Dermis blood vessel endothelial cell (primary cell): ENCODE measurements around the gene MGAT5B. TPM values are rescaled to one million over a fixed set of nuclear protein-coding genes. Genes with fewer than 3 reads are reported as not detected.

Experiments used
- DNase-seq: peaks from one replicate; pipeline ENCODE4 v3.0.0; 2010
- total RNA-seq: library from RNA; depleted of rRNA; stranded (reverse); fragments of >200 nt; gene quantifications from 2 replicates; pipeline ENCODE4 v1.2.3, GENCODE V29; 2014

Gene MGAT5B
- total RNA-seq, 1 donor from 2014 or later: 0.34 TPM

DNA sequence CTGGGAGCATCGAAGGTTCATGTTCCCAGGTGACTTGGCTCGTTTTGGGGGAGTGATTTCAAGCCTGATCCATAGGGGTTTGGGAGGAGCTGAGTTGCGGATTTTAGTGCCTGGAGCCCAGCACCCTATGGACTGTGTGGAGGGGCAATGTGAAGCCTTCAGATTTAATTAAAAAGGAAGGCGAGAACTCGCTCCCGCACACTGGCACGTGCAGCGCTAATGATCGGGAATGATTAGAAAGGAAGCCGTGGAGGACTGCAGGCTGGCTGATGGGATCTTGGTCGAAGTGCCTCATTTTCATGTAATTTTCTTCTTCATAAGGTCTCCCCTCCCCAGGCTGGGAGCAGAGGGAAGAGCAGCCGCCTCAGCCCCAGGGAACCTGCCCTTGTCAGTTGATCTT, 12.8 kb downstream of the MGAT5B start:
- no peak for DNase-seq

DNA sequence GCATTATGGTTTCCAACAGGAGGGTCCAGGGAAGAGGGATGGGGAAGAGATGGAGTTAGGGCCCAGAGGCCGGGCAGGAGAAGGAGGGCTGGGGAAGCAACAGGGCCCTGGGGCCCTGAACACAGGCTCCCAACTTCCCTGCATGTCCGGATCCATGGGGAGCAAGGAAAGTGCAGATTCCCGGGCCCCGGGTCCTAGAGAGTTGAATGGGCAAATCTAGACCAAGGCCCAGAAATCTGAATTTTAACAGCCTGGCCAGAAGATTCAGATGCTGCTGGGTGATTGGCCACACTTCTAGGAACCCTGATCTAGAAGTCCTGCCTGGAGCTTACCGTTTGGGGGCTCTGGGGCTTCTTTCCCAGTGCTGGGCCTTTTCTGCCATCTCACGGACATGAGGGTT, 13.2 kb downstream of the MGAT5B start:
- DNase-seq: no peak

DNA sequence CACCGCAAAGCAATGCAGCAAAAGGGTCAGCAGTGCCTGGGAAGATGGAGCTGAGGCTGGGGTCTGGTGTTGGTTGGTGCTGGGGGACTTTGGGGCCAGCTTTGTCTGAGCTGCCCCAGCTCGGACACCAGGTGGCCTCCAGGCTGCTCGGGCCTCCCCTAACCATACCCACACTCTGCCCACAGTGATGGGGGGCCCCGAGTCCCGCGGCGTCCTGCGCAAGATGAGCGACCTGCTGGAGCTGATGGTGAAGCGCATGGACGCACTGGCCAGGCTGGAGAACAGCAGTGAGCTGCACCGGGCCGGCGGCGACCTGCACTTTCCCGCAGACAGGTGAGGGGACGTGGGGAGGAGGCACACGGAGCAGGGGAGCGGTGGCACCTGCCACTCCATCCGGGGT, 13.8 kb downstream of the MGAT5B start:
- DNase-seq: no peak

DNA sequence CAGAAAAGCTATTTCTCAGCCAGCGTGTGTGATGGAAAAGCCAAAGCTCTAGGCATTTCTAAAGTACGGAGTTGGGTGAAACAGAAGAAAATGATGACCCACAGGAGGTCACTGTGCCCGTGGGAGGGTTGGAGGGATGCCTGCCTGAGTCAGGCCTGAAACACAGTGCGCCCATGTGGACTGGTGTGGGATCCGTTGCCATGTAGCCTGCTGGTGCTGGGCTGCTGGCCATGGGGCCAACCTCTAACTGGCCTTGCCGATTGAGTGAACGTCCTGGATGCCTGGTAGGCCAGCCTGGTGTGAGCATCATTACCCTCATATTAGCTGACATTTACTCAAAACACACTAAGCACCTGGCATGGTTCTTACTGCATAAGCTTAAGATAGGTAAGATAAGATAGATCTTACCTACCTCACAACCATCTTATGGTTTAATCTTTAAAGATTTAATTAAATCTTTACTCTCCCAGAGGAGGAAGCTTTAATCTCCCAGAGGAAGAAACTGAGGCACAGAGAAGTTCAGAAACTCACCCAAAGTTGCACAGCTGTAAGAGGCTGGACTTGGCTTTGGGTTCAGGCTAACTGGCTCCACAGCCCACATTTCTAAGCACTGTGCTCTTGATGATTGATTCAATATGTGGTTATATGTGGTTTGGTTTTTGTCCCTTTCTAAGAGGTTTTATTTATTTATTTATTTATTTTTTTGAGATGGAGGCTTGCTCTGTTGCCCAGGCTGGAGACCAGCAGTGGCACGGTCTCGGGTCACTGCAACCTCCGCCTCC, 15.7 kb downstream of the MGAT5B start:
- DNase-seq: no peak

DNA sequence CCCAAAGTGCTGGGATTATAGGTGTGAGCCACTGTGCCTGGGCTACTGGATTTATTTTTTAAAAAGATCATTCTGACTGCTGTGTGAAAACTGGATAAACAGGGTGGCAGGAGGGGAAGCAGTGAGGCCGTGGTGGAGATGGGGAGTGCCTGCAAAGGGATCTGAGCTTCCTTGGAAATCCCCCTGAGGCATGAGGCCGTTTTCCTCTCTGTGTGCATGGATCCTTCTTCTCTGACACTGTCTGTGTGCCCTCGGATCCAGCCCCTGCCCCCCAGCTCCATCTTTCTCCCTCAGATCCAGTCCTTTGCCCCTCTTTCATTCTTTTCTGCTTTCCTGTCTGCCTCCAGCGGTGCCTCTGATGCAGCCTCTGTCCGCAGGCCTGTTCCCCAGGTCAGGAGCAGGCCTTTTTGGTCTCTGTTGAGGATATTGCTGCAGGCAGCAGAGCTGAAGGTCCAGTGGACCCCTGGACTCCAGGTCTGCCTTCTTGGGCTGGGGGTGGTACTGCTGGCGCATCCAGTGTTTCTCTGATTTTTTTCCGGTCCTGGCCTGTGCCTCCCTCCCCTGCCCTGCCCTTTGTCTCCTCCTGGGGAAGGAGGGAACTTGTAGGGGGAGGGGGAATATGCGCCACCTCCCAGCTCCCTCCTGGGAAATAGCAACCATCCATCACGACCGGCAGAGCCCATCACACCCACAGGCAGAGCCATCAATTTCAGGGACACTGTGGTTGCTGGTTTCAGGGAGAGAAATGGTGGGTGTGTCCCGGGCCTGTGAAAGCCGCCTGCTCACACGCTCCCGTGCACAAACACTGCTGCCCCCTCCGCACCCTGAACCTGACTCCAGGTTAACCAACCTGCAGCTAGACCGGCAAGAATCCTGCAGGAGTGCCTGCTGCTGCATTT, 17.0 kb downstream of the MGAT5B start:
- DNase-seq: no peak

DNA sequence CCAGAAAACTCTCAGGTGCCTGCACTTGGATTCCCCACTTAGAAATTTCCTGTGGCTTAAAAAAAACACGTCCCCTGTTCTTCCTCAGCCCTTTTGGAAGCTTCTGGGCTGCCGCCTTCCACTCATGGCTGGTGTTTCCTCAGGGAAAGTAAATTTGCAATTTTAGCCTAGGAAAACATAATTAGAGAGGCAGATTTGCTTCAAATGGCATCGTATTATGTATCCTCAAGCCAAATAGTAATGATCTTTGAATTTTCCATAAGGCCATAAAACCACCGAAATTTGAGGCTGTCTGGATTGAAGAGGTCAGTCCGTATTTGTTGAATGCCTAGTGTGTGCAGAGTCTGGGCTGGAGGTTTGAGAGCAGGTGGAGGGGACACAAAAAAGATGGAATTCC, 17.7 kb downstream of the MGAT5B start:
- DNase-seq: no peak

DNA sequence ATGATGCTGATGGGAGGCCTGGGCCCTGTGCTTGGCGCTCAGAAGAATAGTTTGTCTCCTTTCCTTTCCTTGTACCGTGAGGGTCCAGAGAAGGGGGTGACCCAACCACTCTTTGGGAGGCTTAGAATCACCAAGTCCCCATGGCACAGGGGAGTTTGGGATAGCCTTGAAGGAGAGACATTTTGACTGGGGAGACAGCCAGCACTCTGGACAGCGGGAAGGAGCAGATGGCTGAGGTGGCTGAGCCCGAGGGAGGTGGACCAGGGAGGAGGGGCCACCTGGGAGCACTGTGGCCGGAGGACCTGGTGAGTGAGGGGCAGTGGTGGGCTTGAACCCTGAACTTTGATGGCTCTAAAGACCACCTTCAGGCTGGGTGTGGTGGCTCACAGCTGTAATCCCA, 18.2 kb downstream of the MGAT5B start:
- no peak for DNase-seq

DNA sequence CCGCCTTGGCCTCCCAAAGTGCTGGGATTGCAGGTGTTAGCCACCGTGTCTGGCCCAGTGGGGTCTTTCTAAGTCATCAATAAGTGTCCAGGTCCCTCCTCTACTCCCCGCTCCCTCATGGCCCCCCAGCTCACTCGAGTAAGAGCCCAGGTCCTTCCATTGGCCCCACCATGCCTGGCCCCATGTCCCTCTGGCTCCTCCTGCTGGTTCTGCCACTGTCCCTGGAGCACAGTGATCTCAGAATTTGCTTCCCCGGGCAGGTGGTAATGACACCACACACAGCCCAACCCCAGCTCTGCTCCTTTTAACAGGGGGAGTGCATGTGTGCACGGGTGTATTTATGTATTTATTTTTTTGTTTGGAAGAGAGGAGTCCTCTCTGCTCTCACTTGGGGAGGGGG, 19.6 kb downstream of the MGAT5B start:
- DNase-seq: no peak

DNA sequence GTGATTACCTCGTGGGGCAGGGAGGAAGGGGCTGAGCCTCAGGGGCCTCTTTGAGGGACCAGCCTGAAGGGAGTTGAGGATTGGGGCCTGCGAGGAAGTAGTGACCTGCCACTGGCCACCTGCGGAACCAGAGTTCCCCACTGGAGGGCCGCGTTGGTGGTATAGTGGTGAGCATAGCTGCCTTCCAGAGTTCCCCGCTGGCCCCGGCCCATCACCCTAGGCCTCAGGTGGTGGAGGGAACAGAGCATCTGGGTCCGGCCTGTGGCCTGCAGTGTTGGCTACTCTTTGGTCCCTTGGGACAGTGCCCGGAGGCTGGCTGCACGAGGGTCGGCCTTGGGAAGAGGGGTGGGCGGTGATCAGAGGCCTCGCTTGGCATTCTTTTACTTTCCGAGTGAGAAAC, 20.5 kb downstream of the MGAT5B start:
- DNase-seq: no peak

DNA sequence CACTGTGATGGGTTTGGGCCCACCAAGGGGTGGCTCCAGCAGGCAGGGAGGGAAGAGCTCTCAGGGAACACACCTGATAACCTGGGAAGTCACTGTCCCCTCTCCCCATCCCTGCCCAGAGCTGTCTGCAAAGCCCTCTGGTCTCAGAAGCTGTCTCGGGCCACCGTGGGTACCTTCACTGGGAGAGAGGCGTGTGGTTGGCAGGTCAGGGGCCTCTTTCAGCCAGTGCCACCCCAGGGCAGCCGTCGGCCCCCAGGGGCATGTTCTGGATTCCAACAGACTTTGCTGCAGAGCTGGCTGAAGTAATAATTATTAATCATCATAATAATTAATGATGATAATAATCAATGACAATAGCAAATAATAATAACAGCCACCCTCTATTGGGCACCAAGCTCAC, 21.1 kb downstream of the MGAT5B start:
- no peak for DNase-seq

DNA sequence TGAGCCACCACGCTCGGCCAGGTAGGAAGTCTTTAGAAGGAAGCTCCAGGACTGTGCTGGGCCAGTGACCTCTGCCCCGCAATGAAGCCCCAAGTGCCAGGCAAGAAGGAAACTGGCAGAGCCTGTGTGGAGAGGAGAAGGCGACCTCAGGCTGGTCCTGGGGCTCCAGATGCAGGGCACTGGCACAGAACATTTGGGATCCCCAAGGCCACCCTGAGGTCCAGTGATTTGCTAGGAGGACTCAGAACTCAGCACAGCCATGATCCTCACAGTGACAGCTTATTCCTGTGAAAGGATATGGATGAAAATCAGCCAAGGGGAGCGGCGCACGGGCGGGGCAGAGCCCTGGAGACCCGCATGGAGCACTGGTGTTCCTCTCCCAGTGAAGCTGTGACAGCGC, 24.1 kb downstream of the MGAT5B start:
- no peak for DNase-seq

DNA sequence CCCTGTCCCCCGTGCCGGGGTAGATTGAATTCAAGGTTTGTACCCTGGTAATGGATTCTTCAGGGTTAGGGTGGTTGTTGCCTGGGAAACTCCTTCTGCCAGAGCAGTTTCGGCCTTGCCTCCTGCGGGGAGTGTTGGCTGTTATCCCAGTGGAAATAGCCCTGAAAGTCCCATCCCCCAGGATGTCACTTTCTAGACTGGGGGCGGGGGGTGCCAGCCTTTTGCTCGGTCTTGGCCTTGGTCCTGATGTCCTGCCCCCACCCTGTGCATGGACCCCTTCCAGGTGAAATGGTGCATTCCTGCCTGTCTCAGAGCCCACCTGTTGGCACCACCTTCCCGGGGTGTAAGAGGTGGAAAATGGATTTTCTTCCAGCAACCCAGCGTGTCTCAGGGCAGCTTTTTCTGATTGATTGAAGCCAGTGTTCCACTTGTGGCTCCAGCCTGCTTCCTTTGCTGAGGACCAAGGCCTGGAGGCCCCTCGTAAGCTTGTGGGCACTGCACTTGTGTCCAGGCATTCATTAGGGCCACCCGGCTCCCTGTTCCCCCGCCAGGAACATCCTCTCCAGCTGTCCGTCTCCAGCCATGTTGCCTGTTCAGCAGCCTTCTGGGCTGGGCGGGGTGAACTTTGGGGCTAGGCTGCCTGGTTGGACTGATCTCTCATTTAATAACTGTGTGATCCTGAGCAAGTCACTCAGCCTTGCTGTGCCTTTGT, 25.6 kb downstream of the MGAT5B start:
- DNase-seq: no peak

DNA sequence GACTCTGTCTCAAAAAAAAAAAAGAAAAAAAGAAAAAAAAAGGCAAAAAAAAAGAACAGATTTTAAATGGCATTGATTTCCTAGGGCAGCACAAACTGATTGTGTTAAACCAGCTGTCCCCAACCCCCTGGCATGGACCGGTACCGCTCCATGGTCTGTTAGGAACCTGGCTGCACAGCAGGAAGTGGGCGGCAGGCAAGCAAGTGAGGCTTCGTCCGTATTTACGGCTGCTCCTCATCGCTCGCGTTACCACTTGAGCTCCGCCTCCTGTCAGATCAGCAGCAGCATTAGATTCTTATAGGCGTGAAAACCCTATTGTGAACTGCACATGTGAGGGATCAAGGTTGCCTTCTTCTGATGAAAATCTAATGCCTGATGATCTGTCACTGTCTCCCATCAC, 26.6 kb downstream of the MGAT5B start:
- DNase-seq: no peak

DNA sequence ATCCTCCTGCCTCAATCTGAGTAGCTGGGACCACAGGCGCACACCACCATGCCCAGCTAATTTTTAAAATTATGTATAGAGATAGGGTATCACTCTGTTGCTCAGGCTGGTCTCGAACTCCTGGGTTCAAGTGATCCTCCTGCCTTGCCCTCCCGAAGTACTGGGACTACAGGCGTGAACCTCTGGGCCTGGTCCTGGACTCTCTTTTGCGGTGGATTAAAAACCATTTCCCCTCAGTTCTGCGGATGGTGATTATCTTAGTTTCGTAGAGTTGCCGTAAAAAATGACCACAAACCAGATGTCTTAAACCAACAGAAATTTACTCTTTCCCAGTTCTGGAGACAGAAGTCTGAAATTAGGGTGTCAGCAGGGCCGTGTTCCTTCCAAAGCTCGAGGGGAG, 28.8 kb downstream of the MGAT5B start:
- no peak for DNase-seq

DNA sequence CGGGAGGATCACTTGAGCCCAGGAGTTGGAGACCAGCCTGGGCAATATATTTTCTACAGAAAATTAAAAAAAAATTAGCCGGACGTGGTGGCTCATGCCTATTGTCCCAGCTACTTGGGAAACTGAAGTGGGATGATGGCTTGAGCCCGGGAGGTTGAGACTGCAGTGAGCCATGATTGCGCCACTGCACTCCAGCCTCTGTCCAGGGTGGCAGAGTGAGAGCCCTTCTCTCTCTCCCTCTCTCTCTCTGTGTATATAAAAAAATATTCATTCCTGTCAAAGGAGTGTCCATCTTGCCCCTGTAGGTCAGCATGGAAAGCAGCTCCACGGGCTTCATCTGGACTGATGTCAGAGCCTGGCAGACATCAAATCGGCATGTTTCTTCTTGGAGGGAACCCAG, 31.2 kb downstream of the MGAT5B start:
- no peak for DNase-seq

DNA sequence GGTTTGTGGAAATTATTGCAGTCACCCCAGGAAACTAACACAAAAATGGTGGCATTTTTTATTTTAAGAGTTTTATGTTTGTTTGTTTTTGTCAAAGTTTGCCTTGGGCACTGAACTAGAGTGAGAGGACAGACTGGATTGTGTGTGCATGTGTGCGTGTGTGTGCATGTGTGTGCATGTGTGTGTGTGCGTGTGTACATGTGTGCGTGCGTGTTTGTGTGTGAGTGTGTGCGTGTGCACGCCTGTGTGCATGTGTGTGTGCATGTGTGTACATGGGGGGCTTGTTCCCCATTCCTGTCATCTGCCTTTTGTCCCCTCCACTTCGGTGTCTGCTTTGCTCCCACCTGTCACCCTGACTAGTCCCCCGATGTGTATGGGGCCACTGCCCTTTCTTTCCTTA, 32.5 kb downstream of the MGAT5B start:
- DNase-seq: no peak

DNA sequence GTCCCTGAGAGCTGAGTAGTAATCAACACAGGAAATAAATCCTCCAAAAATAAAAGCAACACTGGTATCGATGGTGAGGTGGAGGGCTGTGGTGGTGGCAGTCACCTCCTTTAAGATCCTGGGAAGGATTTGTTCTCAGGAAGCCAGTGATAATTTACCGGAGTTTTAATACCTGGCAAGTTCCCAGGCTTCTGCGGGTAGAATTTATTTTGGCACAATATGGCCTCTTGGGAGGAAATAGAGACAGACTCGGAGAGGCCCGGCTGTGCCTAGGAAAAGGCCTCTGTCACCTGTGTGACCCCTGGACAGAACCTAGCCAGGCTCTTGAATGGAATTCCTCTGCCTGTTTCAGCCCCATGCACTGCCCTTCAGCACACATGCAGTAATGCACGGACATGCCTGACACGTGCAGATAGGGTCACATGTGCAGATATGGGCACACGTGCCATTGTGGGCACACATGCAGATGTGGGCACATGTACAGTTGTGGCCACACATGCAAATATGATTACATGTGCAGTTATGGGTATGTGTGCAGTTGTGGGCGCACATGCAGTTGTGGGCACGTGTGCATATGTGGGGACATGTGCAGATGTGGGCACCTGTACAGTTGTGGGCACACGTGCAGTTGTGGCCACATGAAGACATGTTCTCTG, 33.5 kb downstream of the MGAT5B start:
- peak; percentile 52 for DNase-seq

DNA sequence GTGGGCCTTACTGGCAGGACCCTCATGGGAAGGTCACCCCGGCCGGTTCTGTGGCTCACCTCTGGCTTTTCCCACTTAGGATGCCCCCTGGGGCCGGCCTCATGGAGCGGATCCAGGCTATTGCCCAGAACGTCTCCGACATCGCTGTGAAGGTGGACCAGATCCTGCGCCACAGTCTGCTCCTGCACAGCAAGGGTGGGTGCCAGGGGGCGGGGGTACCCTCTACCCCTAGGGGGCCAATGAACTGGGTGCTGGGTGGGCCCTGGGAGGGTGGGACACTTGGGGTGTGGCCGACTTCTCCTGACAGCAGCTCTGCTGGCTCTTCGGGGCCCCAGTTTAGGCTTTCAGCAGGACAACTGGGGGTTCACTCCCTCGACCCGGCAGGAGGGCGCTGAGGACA, 34.3 kb downstream of the MGAT5B start:
- no peak for DNase-seq

DNA sequence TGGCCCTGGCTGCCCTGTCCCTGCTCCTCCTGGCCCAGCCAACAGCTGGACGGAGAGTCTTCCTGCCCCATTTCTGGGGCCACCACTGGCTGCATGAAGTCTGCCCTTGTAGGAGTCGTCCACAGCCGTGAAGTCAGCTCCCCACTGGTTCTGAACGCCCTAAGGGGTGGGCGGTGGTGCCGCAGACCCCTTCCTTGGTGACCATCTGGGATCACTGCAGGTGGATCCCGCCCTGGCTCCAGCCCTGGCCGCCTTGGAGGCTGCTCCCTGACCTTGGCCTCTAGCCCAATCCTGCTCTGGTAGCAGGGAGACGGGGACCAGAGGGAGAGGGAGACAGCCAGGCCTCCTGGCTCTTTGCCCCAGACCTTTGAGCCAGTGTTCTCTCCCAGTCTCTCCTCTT, 35.4 kb downstream of the MGAT5B start:
- no peak for DNase-seq

DNA sequence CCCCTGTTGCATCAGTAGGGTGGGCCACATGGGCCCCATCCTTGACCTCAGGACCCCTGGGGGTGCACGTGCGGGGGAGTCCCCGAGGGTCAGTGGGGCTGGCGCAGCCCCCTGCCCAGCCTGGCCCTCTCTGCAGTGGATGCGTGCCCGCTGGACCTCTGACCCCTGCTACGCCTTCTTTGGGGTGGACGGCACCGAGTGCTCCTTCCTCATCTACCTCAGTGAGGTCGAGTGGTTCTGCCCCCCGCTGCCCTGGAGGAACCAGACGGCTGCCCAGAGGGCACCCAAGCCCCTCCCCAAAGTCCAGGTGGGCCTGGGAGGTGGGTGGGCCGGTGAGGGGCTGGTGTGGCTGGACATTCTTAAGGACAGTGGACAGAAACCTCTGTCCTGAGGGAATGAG, 35.9 kb downstream of the MGAT5B start:
- no peak for DNase-seq

DNA sequence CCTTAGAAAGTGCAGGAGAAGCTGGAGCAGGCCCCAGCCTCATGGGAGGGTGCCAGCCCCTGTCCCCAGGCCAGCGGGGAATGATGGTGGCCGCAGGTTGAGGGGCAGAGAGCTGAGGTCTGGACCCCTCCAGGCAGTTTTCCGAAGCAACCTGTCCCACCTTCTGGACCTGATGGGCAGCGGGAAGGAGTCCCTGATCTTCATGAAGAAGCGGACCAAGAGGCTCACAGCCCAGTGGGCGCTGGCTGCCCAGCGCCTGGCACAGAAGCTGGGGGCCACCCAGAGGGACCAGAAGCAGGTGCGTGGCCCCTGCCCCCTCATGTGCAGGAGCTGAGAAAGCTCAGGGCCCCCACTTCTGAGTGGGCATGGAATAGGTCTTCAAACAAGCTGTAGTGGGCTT, 36.8 kb downstream of the MGAT5B start:
- DNase-seq: no peak

DNA sequence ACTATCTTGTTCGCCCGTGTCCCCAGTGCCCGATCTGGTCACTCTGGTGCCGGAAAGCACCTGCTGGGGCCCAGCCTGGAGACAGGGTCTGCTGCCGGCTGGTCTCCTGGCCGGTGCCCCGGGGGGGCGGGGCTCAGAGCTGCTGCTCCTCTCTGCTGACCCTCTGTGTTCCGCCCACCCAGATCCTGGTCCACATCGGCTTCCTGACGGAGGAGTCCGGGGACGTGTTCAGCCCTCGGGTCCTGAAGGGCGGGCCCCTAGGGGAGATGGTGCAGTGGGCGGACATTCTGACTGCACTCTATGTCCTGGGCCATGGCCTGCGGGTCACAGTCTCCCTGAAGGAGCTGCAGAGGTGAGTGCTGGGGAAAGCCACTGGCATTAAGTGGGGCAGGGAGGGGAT, 37.6 kb downstream of the MGAT5B start:
- no peak for DNase-seq

DNA sequence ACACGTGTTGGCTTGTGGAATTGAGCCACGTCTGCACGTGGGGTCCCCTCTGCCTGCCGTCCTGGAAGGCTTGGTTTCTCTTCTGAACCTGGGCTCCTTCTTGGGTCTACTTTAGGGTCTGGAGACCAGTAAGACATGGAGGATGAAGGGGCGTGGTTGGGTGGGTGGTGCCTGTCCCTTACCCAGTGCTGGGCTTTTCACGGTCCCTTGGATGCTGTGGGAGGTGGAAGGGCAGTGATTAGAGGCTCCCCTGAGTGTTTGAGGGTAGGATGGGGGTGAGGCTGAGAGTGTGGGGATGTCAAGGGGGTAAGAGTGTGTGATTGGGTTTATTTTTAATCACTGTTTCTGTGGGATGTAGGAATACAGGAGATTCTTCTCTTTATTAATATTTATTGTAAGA, 38.3 kb downstream of the MGAT5B start:
- DNase-seq: no peak
